ENCODE measurements around the gene PLAU. TPM values are rescaled to one million over a fixed set of nuclear protein-coding genes. Genes with fewer than 3 reads are reported as not detected.
"Not testable (repeated sequence)": the region's sequence is repeated elsewhere in the genome, so short reads cannot be mapped to it uniquely, and the experiment has no call there.

The PLAU gene
- total RNA-seq, 1 donor from 2014 or later = 26.3 TPM

DNA sequence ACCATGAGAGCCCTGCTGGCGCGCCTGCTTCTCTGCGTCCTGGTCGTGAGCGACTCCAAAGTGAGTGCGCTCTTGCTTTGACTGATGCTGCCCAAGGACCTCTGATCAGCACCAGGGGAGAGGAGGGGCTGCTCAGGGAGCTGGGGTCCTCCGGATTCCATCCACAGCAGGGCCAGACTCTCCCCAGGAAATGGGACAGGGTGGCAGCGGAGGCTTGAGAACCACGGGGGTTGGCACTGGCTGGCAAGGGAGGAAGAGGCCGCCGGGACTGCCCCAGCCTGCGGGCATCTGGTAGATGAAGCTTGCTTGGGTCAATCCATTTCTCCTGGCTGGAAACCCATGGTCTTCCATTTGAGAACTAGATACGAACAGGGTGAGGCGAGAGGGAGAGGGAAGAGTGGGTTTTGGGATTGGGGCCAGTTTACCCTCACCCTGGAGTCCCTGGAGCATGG, 647 bp downstream of the PLAU start:
- Histone ChIP-seq H3K4me3 (ENCODE audit: low read depth, low read length) (peak overlapping the region; percentile 63), H3K36me3 (ENCODE audit: control insufficient read depth, insufficient read depth, low read length) (peaks cover 26% of the 10 kb centered on the region), H3K27me3 (ENCODE audit: control insufficient read depth, insufficient read depth, low read length) (no peaks in the 10 kb centered on the region)
- FAIRE-seq = no peak
- TF ChIP-seq, protein P1, sequence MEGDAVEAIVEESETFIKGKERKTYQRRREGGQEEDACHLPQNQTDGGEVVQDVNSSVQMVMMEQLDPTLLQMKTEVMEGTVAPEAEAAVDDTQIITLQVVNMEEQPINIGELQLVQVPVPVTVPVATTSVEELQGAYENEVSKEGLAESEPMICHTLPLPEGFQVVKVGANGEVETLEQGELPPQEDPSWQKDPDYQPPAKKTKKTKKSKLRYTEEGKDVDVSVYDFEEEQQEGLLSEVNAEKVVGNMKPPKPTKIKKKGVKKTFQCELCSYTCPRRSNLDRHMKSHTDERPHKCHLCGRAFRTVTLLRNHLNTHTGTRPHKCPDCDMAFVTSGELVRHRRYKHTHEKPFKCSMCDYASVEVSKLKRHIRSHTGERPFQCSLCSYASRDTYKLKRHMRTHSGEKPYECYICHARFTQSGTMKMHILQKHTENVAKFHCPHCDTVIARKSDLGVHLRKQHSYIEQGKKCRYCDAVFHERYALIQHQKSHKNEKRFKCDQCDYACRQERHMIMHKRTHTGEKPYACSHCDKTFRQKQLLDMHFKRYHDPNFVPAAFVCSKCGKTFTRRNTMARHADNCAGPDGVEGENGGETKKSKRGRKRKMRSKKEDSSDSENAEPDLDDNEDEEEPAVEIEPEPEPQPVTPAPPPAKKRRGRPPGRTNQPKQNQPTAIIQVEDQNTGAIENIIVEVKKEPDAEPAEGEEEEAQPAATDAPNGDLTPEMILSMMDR (IDR thresholded peaks at IDR 0.05; ENCODE audit: insufficient read depth, low read length, severe bottlenecking) = no peak
- no peak for DNase-seq (ENCODE audit: low read depth)

GRCh38 chr10:73914036-73914435, 3.1 kb downstream of the PLAU start:
- Histone ChIP-seq H3K4me3 (ENCODE audit: low read depth, low read length) (no peak overlapping the region), H3K36me3 (ENCODE audit: control insufficient read depth, insufficient read depth, low read length) (peaks cover 26% of the 10 kb centered on the region), H3K27me3 (ENCODE audit: control insufficient read depth, insufficient read depth, low read length) (no peaks in the 10 kb centered on the region)
- no peak for DNase-seq (ENCODE audit: low read depth)
- TF ChIP-seq, protein P1 (IDR thresholded peaks at IDR 0.05; ENCODE audit: insufficient read depth, low read length, severe bottlenecking) = no peak
- FAIRE-seq = no peak

GRCh38 chr10:73915206-73915851, 4.4 kb downstream of the PLAU start:
- Histone ChIP-seq H3K27me3 (ENCODE audit: control insufficient read depth, insufficient read depth, low read length) (no peaks in the 10 kb centered on the region), H3K36me3 (ENCODE audit: control insufficient read depth, insufficient read depth, low read length) (peaks cover 26% of the 10 kb centered on the region), H3K4me3 (ENCODE audit: low read depth, low read length) (no peak overlapping the region)
- no peak for FAIRE-seq
- peak; percentile 36 for DNase-seq (ENCODE audit: low read depth)
- TF ChIP-seq, protein P1 (IDR thresholded peaks at IDR 0.05; ENCODE audit: insufficient read depth, low read length, severe bottlenecking) = no peak

DNA sequence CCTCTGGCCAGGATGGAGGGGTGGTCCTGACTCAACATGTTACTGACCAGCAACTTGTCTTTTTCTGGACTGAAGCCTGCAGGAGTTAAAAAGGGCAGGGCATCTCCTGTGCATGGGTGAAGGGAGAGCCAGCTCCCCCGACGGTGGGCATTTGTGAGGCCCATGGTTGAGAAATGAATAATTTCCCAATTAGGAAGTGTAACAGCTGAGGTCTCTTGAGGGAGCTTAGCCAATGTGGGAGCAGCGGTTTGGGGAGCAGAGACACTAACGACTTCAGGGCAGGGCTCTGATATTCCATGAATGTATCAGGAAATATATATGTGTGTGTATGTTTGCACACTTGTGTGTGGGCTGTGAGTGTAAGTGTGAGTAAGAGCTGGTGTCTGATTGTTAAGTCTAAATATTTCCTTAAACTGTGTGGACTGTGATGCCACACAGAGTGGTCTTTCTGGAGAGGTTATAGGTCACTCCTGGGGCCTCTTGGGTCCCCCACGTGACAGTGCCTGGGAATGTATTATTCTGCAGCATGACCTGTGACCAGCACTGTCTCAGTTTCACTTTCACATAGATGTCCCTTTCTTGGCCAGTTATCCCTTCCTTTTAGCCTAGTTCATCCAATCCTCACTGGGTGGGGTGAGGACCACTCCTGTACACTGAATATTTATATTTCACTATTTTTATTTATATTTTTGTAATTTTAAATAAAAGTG, 6.0 kb downstream of the PLAU start:
- H3K36me3 ChIP-seq (ENCODE audit: control insufficient read depth, insufficient read depth, low read length) = peaks cover 25% of the 10 kb centered on the region
- no peak for FAIRE-seq
- no peak for DNase-seq (ENCODE audit: low read depth)
- H3K27me3 ChIP-seq (ENCODE audit: control insufficient read depth, insufficient read depth, low read length) = no peaks in the 10 kb centered on the region
- TF ChIP-seq, protein P1 (IDR thresholded peaks at IDR 0.05; ENCODE audit: insufficient read depth, low read length, severe bottlenecking) = no peak
- H3K4me3 ChIP-seq (ENCODE audit: low read depth, low read length) = no peak overlapping the region

DNA sequence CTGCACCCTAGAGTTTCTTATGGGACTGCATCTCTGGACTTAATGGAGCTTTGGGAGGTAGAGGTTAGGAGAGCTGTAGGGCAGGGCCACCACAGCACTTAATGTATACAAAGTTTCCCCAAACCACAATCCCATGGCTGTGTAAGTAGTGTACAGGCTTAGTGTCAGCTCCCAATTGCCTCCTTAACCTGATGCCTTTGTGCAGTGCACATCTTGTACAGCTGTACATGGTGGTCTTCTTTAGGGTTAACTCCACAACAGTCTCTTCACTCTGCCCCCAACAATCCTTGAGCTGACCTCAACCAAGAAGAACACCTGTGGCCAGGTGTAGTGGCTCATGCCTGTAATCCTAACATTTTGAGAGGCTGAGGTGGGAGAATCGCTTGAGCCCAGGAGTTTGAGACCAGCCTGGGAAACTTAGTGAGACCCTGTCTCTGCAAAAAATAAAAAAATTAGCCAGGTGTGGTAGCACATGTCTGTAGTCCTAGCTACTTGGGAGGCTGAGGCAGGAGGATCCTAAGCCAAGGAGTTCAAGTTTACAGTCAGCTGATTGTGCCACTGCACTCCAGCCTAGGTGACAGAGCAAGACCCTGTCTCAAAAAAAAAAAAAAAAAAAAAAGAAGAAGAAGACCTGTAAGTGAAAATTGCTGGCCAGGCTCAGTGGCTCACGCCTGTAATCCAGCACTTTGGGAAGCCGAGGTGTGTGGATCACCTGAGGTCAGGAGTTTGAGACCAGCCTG, 6.8 kb downstream of the PLAU start:
- no peak overlapping the region for H3K4me3 ChIP-seq (ENCODE audit: low read depth, low read length)
- H3K27me3 ChIP-seq (ENCODE audit: control insufficient read depth, insufficient read depth, low read length) = no peaks in the 10 kb centered on the region
- FAIRE-seq = no peak
- TF ChIP-seq, protein P1 (IDR thresholded peaks at IDR 0.05; ENCODE audit: insufficient read depth, low read length, severe bottlenecking) = no peak
- DNase-seq (ENCODE audit: low read depth) = no peak
- peaks cover 22% of the 10 kb centered on the region for H3K36me3 ChIP-seq (ENCODE audit: control insufficient read depth, insufficient read depth, low read length)

DNA sequence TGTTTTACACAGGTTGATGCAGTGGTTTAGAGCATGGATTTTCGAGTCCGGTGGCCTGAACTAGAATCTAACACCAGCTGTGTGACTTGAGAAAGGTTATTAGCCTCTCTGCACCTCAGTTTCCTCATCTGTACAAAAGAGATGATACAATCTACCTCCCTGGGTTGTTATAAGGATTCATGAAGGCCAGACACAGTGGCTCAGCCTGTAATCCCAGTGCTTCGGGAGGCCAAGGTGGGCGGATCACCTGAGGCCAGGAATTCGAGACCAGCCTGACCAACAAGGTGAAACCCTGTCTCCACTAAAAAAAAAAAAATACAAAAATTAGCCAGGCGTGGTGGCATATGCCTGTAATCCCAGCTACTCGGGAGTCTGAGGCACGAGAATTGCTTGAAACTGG, 8.5 kb downstream of the PLAU start:
- FAIRE-seq = not testable (repeated sequence)

More for the DNA sequence above, 8.5 kb downstream of the PLAU start:
- DNase-seq (ENCODE audit: low read depth); H3K27me3 ChIP-seq (ENCODE audit: control insufficient read depth, insufficient read depth, low read length); H3K4me3 ChIP-seq (ENCODE audit: low read depth, low read length): not testable (repeated sequence)
- peaks cover 15% of the 10 kb centered on the region for H3K36me3 ChIP-seq (ENCODE audit: control insufficient read depth, insufficient read depth, low read length)

All from bronchial epithelial cell (primary cell).